Measurements from ENCODE around the gene ICE2.

Gene ICE2

DNA sequence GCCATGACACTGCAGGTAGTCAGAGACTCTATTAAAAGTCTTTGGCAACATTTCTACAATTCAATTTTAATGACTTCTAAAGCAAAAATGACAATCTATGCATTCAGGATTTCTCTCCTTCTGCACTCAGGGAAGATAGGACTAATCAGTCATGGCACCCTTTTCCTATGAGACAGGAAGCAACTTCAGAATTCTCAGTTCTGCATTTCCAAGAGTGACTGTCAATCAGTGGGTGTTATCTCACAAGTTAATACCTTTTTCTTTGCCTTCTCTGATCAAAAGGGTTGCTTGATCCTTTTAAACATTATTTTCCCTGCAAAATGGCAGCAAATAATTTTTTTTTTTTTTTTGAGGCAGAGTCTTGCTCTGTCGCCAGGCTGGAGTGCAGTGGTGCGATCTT, 7.8 kb upstream of the ICE2 start:
- DNase-seq, result no peak

DNA sequence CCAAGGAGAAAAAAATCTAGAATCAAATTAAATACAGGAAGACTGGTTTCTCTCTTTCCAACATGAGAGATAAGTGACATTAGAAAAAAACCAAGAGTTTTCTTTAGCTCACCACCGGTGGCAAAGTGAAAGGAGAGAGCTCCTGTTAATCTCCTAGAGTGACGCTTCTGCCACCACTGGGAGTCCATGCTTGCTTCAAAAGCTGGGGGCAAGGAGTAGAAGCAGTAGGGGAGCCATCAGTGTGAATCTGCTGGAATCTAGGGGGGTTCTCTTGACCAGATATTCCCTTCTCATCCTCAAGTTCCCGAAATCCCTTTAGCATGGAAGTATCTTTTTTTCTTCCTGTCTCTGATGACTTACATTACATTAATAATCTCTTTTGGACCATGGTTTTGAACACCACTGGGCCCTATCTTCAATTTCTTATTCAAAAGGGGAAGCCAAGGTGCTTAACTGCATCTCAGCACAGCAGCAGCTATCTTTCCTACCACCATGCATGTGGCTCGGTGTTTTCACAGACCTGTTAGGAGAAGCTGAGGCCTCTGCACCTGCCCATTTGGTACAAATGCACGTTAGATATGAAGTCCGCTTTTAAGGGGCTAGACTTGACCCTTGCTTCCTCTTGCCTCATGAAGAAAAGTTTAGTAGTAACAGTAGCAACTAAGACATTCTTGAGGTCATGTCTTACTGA, 6.6 kb upstream of the ICE2 start:
- DNase-seq, result no peak

DNA sequence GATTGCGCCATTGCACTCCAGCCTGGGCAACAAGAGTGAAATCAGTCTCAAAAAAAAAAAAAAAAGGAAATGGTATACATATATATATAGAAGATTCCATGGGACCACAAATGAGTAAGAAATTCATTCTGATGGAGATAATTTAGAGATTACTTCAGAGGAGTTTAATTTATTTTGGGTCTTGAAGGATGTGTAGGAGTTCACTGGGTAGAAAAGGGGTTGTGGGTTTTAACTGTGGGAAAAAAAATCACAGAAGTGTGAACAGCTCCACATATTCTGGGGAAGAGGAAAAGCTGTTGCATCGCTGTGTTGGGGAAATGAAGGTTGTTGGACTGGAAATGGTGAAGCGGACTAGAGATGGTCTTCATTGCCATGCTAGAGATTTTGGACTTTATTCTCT, 4.1 kb upstream of the ICE2 start:
- DNase-seq, result no peak

DNA sequence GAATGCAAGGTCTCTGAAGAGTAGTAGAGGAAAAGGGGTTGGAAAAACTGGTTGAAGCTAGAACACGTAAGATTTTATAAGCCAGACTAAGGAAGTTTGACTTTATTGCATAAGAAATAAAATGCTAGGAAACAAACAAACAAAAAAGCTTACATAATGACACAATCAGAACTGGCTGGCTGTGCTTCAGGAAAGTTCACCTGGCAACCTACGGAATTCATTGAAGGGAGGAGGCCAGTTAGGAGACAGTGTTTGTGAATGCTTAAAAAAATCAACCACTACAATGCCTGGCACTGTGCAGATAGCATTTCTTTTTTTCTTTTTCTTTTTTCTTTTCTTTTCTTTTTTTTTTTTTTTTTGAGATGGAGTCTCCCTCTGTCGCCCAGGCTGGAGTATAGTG, 1.9 kb upstream of the ICE2 start:
- DNase-seq, result no peak

DNA sequence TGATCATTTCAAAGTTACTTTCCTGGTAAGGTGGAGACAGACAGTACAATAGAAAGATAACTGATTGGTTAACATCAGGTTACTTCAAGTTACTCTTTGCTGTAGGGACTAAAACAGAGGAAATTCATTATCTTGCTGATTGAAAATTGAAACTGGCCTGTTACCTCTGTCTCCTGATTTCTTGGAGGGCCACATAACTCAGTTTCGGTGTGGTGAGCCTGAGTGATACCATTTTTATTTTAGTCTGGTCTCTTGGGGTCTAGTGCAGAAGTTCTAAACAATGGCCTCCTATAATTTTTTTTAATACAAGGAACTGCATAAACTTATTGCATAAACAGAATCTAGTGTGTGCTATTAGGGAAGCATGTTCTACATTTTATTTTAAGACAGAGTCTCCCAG, 1.2 kb upstream of the ICE2 start:
- DNase-seq, result no peak

DNA sequence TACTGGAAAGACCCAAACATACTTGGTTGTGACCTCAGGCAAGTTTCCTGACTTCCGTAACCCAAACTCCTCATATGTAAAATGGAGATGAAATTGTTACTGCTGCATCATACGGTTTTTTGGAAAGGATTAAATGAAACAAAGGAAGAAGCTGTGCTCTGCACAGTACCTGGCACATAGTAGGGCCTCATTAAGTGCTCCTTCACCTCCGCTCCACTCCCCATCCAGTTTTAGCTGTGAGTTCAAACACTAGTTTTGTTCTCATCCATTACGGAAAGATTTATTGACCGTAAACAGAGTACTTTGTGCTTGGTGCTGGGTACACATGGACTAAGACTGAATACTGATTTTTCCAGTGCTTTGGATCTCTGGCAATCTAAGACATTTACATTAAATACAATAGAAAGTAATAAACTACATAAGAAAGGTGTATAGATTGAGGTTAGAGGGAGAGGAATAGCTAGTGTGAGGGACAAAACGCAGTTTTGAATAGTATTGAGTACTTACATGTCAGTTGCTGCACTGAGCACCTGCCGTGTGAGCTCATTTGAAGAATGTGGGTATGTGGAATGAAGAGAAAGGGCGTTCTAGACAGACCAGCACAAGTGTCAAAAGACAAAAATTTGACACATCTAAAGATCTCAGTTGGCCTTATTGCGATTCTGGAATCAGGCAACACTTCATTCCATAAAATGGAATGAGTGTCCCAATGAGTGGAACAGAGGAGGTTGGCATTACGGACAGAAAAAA, 594 bp upstream of the ICE2 start:
- no peak for DNase-seq

DNA sequence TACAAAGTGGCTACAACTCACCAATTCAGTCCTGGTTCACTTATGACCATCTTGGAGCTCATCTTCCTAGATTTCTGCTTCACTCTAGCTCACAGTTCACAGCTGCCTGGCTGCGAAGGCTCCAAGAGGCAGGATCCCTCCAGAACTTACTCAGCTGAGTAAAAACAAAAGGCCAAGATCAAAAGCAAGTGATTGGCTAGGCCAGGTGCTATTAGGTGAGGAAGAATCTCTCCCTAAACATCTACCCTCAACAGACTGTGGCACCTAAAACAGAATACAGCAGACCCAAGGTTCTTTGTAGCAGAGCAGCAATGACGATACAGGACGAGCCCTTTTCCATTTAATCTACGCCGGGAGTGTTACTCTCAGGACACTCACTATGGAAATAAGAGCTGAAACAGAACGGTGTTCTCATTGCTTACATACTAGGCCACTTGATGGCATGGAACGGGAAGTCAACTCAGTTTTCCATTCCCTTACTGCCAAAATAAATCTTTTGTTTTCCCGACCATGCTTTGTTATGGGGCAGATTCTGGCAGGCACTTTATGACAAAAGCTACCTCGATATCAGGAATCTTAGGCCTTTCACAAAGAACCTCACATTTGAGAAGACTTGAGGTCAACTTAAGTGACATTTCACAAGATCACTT, 901 bp downstream of the ICE2 start:
- DNase-seq, result no peak

DNA sequence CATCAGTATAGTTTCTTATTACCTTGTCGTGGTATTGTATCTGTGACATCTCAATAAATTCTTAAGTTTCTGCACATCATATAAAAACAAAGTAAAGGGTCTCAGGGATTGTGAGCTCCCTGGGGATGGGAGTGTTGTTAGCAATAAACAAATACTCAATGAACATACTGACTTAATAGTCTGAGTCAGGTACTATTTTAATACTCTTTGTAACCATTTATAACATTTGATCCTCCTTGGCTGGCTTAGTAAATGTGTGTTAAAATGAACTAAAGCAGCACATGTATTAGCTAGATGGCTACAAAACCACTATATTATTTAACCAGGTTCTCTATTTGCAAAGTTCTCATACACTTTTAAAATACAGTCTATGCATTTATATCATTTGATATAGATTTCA, 1.8 kb downstream of the ICE2 start:
- no peak for DNase-seq

DNA sequence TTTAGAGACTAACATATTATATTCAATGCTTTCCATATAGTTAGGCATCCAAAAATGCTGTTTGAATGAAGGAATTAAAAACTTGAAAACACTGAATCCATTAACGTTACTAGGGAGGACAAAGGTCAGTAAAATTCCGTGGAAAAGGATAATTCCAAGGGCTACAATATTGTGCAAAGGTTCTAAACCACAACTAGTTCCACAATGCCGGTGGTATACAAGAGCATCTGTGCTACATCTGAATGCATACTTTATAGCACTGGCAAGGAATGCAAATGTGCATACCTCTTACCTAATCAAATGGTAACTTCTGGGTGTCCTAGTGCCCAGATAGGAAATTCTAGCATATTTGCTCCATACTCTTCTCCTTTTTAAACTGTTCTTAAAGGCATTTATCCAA, 2.2 kb downstream of the ICE2 start:
- no peak for DNase-seq

DNA sequence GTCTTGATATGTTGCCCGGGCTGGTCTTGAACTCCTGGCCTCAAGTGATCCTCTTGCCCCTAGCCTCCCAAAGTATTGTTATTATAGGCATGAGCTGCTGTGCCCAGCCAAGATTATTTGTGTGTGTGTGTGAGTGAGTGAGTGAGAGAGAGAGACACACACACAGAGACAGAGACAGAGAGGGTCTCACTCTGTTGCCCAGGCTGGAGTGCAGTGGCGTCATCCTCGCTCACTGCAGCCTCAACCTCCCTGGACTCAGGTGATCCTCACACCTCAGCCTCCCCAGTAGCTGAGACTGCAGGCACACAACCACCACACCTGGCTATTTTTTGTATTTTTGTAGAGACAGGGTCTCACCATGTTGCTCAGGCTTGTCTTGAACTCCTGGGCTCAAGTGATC, 5.8 kb downstream of the ICE2 start:
- no peak for DNase-seq

DNA sequence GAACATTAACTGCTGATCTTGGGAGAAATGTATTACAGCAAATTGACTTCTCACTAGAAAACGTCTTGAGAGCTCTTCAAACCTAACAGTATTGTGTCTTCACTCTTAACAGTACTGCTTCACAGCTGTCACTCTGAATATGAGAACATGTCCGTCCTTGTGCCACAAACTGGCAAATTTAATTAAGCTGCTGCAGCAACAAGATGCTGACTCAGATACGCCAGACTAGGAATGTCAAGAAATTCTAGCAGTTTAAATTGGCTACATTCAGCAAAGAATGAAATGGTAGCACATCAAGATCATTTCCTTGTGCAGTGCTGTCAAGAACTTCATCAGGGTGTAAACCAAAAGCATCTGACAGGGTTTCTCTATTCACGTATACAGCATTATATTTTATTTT, 7.6 kb downstream of the ICE2 start:
- DNase-seq, result no peak

DNA sequence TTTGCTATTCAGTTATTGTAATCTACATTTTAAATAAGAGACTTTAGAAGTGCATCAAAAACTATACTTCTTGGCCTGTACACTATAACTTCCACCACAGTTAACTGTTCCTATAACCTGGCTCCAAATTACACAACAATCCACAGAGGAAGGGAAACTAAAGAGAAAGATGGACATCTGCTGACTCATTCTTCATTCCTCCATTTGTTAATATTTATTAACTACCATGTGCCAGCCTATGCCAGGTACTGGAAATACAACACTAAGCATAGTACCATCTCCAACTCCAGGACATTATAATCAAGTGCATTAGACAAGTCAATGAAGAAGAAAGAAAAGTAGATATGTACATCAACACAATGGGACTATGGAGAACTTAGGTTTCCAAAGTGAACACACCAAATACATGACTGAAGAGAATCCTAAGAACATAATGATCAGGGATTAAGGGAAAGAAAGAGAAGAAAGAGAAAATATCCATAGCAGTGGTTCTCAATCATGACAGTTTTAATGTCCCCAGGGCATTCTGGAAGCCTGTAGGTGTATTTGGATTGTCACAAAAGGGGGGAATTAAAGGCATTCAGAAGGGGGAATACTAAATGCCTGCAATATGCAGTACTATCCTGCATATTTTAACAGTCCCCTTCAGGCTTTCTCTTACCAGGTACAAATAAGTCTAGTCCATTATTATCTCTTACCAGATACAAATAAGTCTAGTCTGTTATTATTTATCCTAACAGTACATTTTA, 8.9 kb downstream of the ICE2 start:
- no peak for DNase-seq

DNA sequence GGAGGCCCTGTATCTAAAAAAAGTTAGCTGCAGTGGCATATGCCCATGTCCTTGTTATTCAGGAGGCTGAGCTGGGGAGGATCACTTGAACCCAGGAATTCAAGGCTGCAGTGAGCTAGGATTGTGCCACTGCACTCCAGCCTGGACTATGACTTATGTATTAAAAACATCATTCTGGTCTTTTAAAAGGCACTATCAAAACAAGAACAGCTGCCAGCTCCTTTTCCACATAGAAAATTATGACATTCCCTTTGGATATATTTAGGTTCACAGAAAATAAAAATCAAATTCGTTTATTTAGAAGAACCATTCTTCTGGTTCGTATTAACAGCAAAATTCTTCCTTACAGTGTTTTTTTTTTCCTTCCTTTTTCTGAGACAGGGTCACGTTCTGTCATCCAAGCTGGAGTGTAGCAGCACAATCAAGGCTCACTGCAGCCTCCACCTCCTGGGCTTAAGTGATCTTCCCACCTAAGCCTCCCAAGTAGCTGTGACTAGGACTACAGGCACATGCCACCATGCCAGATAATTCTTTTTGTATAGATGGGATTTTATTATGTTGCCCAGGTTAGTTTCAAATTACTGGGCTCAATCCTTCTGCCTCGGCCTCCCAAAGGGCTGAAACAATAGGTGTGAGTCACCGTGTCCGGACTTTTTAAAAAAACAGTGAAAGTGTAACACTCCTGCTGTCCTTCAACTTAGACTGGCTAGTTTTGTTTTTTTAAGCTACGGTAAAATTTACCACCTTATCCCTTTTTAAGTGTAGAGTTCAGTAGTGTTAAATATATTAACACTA, 13.9 kb downstream of the ICE2 start:
- no peak for DNase-seq

DNA sequence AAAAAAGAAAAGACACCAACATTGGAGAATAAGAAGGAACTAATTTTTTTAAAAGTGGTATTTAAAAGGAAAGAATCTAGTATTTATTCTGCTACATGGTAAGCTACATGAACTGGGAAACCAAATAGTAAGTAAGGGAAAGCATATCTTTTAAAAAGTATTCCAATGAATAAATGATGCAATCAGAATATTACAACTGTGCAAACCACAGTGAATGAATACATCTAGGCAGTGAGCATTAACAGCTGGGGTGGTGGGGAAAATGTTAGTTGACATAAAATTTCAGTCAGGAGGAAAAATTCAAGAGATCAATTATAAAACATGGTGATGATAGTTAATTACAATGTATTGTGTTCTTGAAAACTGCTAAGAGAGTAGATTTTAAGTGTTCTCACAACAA, 16.9 kb downstream of the ICE2 start:
- no peak for DNase-seq

DNA sequence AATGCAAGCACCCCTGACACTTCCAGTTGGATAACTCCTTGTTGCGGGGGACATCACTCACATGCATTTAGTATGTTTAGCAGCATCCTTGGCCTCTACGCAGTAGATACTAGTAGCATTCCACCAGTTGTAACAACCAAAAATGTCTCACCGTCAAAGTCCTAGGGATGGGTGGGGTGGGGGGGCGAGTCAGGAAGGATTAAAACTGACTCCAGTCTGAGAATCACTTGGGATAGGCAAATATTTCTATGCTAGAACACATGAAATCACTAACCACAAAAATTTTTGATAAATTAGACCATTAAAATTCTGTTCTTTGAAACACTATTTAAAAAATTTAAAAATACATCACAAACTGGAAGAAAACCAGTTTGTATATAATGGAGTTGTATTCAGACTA, 18.0 kb downstream of the ICE2 start:
- no peak for DNase-seq

DNA sequence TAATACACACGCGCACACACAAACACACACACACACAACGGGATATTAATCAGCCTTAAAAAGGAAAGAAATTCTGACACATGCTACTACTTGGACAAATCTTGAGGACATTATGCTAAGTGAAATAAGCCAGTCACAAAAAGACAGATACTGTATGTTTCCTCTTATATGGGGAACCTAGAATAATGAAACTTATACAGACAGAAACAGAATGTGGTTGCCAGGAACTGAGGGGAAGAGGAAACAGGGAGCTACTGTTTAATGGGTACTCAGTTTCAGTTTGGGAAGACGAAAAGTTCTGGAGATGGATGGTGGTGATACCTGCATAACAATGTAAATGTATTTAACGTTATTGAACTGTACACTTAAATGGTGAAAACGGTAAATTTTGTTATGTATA, 20.2 kb downstream of the ICE2 start:
- DNase-seq, result no peak

DNA sequence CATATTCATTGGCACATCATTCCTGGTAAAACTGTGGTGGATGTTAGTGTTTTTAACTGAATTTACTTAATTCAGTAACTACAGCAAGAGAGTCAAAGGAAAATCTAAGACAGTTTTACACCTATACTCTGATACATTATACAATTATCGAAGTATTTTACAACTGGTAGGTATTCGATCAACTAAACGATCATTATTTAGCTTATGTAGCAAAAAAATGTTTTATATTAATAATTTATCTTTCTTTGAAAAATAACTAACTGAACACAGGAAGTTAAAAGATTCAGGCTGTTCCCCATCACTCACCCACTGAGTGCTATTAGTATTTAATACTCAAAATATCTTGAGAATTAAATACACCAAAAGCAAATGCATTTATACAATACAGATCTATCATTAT, 21.0 kb downstream of the ICE2 start:
- DNase-seq, result no peak

DNA sequence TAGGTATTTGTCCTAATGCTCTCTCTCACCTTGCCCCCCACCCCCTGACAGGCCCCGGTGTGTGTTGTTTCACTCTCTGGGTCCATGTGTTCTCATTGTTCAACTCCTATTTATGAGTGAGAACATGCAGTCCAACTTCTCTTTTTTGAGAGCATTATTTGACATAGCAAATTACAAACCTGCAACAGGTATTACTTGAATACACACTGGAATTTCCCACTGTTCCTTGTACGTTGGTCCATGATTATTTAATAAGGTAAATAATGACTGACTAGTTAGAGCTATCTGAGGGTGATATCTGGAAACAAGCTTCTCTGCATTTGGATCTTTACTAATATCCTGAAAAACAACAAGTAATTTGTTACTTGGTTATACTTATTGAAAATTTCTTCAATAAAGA, 24.1 kb downstream of the ICE2 start:
- no peak for DNase-seq

DNA sequence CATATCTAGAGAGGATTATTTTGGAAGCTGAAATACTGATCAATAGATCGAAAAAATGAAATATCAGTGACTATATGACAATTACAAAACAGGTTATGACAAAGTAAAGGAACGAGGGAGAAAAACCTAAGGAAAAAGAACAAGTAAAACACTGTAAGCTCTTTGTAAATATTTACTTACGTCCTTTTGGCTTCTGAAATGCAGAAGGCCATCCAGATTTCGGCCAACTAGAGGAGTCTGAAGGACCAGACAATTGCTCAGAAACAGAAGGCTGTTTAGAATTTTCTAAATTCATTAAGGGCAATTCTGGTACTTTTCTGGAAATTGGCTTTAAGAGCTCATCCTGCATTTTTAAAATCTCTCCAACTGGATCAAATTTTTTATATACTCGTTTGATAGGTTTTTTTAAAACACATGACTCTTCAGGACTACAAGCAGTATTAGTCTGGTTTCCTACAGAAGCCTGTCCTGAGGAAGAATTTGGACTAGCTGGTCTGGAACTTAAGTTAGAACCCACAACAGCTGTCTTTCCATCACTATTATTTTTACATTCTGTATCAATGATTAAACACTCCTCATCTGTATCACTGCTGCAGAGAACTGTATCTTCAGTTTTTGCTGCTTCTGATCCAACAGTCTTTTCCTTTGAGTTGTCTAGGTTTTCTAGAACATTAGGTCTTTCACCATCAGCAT, 30.1 kb downstream of the ICE2 start:
- DNase-seq, result no peak

DNA sequence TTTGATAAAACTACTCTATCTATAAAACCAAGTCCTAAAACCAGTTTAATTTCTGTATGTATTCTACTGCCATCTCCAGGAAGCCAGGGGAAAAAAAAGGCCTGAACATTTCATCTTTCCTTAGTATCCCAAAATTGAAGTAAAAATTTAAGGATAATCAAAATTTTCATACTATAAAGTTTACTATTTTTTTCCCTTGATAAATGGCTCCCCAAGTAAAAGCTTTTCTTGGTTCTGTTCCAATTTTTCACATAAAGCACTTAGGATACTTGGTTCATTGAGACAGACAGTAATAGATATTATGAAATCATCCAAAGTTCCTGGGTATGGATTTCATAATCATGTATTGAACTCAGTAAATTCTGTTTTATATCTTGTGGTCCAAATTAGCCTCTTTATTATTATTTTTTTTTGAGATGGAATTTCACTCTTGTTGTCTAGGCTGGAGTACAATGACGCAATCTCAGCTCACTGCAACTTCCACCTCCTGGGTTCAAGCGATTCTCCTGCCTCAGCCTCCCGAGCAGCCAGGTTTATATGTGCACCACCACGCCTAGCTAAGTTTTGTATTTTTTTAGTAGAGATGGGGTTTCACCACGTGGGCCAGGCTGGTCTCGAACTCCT, 34.5 kb downstream of the ICE2 start:
- DNase-seq, result no peak

DNA sequence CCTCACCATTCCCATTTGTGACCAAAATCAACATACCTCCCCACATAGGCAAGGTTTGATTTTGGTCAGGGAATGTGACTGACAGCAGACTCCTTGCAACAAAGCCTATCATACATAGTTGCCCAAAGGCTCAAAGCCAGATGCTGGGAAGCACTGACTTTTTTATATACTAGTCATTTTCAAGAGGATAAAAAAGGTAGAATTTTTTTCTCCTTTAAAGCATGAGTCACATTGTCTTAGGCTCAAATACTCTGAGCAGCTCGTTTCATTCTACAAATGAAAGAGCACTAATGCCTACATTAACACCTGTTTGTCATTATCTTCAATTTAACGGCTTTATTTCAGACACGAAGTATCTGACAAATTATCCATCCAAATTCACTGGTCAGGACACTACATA, 36.2 kb downstream of the ICE2 start:
- DNase-seq, result no peak
